ENCODE measurements around the gene KIAA0232.

KIAA0232 gene

DNA sequence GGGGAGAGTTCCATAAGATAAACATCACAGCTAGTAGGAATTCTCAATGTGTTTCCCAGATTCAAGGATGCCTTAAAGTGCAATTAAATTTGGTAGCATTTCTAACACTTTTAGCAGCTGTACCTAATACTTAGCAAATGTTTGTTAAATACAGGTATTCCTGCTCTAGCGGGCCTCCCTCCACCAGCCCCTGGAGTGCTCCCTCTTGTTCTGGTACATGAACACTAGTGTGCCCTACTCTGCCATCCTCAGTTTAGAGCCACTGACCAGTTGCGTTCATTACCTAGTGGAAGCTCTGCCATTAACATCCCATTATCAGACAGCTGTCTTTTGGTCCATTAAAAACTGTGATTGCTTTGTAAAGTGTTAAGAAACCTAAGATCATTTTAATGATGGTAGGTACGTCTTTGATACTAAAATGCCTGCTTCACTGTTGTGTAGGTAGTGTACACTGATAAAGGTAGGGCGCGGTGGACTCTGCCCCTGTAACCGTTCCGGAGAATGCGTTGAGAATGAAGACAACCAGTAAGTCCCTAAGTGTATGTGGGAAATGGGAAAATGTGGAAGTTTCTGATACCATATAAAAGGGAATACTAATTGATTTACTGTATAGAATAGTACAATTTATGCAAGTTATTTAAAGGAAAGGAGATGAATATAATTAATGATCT, 21.7 kb downstream of the KIAA0232 start:
- no peak overlapping the region for H3K4me3 ChIP-seq (ENCODE audit: low read length)
- H3K27ac ChIP-seq (ENCODE audit: low read length) = no peak overlapping the region
- no peak for TF ChIP-seq EZH2phosphoT487 (IDR thresholded peaks at IDR 0.05; ENCODE audit: low read depth)
- no peak overlapping the region for H2AFZ ChIP-seq (ENCODE audit: low read depth, low read length)
- no peaks in the 10 kb centered on the region for H3K27me3 ChIP-seq (ENCODE audit: low read depth, low read length)
- no peaks in the 10 kb centered on the region for H3K9me3 ChIP-seq (ENCODE audit: insufficient read depth, low read length)
- peaks cover 26% of the 10 kb centered on the region for H4K20me1 ChIP-seq (ENCODE audit: insufficient read depth, low read length)
- peaks cover 64% of the 10 kb centered on the region for H3K79me2 ChIP-seq (ENCODE audit: low read length)
- no peaks in the 10 kb centered on the region for H3K4me1 ChIP-seq (ENCODE audit: low read length)
- no peak overlapping the region for H3K4me2 ChIP-seq (ENCODE audit: low read length)
- H3K9ac ChIP-seq (ENCODE audit: low read length) = no peak overlapping the region
- H3K36me3 ChIP-seq (replicated peaks; ENCODE audit: low read depth, low read length) = no peaks in the 10 kb centered on the region

- H2AFZ ChIP-seq (ENCODE audit: low read depth, low read length) = no peak overlapping the region
- no peaks in the 10 kb centered on the region for H3K36me3 ChIP-seq (replicated peaks; ENCODE audit: low read depth, low read length)
- H3K9ac ChIP-seq (ENCODE audit: low read length) = no peak overlapping the region
- H3K27ac ChIP-seq (ENCODE audit: low read length) = no peak overlapping the region
- peaks cover 46% of the 10 kb centered on the region for H3K79me2 ChIP-seq (ENCODE audit: low read length)
- H4K20me1 ChIP-seq (ENCODE audit: insufficient read depth, low read length) = peaks cover 28% of the 10 kb centered on the region
- H3K4me1 ChIP-seq (ENCODE audit: low read length) = no peaks in the 10 kb centered on the region
- no peaks in the 10 kb centered on the region for H3K27me3 ChIP-seq (ENCODE audit: low read depth, low read length)
- no peak overlapping the region for H3K4me3 ChIP-seq (ENCODE audit: low read length)
- H3K4me2 ChIP-seq (ENCODE audit: low read length) = no peak overlapping the region
- no peaks in the 10 kb centered on the region for H3K9me3 ChIP-seq (ENCODE audit: insufficient read depth, low read length)
- TF ChIP-seq EZH2phosphoT487 (IDR thresholded peaks at IDR 0.05; ENCODE audit: low read depth) = no peak
Observed at GRCh38 chr4:6806924-6807626, 24.5 kb downstream of the KIAA0232 start.

- H3K27me3 ChIP-seq (ENCODE audit: low read depth, low read length) = no peaks in the 10 kb centered on the region
- H3K36me3 ChIP-seq (replicated peaks; ENCODE audit: low read depth, low read length) = no peaks in the 10 kb centered on the region
- no peak overlapping the region for H2AFZ ChIP-seq (ENCODE audit: low read depth, low read length)
- H3K4me1 ChIP-seq (ENCODE audit: low read length) = no peaks in the 10 kb centered on the region
- peaks cover 26% of the 10 kb centered on the region for H4K20me1 ChIP-seq (ENCODE audit: insufficient read depth, low read length)
- H3K9me3 ChIP-seq (ENCODE audit: insufficient read depth, low read length) = no peaks in the 10 kb centered on the region
- no peak overlapping the region for H3K9ac ChIP-seq (ENCODE audit: low read length)
- H3K27ac ChIP-seq (ENCODE audit: low read length) = no peak overlapping the region
- H3K4me2 ChIP-seq (ENCODE audit: low read length) = no peak overlapping the region
- TF ChIP-seq, protein P1, sequence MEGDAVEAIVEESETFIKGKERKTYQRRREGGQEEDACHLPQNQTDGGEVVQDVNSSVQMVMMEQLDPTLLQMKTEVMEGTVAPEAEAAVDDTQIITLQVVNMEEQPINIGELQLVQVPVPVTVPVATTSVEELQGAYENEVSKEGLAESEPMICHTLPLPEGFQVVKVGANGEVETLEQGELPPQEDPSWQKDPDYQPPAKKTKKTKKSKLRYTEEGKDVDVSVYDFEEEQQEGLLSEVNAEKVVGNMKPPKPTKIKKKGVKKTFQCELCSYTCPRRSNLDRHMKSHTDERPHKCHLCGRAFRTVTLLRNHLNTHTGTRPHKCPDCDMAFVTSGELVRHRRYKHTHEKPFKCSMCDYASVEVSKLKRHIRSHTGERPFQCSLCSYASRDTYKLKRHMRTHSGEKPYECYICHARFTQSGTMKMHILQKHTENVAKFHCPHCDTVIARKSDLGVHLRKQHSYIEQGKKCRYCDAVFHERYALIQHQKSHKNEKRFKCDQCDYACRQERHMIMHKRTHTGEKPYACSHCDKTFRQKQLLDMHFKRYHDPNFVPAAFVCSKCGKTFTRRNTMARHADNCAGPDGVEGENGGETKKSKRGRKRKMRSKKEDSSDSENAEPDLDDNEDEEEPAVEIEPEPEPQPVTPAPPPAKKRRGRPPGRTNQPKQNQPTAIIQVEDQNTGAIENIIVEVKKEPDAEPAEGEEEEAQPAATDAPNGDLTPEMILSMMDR (IDR thresholded peaks at IDR 0.05; ENCODE audit: low read depth, low read length) = no peak
- TF ChIP-seq EZH2phosphoT487 (IDR thresholded peaks at IDR 0.05; ENCODE audit: low read depth) = no peak
- H3K4me3 ChIP-seq (ENCODE audit: low read length) = no peak overlapping the region
- peaks cover 41% of the 10 kb centered on the region for H3K79me2 ChIP-seq (ENCODE audit: low read length)
Observed at GRCh38 chr4:6808259-6808658, 25.7 kb downstream of the KIAA0232 start.

GRCh38 chr4:6811165-6811564, 28.6 kb downstream of the KIAA0232 start:
- Histone ChIP-seq H3K4me2 (ENCODE audit: low read length) (no peak overlapping the region), H4K20me1 (ENCODE audit: insufficient read depth, low read length) (peaks cover 21% of the 10 kb centered on the region), H3K79me2 (ENCODE audit: low read length) (peaks cover 40% of the 10 kb centered on the region), H3K4me1 (ENCODE audit: low read length) (no peaks in the 10 kb centered on the region), H3K27ac (ENCODE audit: low read length) (no peak overlapping the region), H3K9ac (ENCODE audit: low read length) (no peak overlapping the region), H3K9me3 (ENCODE audit: insufficient read depth, low read length) (no peaks in the 10 kb centered on the region), H3K36me3 (replicated peaks; ENCODE audit: low read depth, low read length) (no peaks in the 10 kb centered on the region), H3K4me3 (ENCODE audit: low read length) (no peak overlapping the region), H2AFZ (ENCODE audit: low read depth, low read length) (no peak overlapping the region), H3K27me3 (ENCODE audit: low read depth, low read length) (no peaks in the 10 kb centered on the region)
- TF ChIP-seq EZH2phosphoT487 (IDR thresholded peaks at IDR 0.05; ENCODE audit: low read depth) = no peak
- TF ChIP-seq, protein P1 (IDR thresholded peaks at IDR 0.05; ENCODE audit: low read depth, low read length) = no peak

- H3K4me2 ChIP-seq (ENCODE audit: low read length) = no peak overlapping the region
- H3K4me3 ChIP-seq (ENCODE audit: low read length) = no peak overlapping the region
- no peak overlapping the region for H2AFZ ChIP-seq (ENCODE audit: low read depth, low read length)
- no peaks in the 10 kb centered on the region for H3K27me3 ChIP-seq (ENCODE audit: low read depth, low read length)
- peaks cover 52% of the 10 kb centered on the region for H3K79me2 ChIP-seq (ENCODE audit: low read length)
- peaks cover 5% of the 10 kb centered on the region for H3K36me3 ChIP-seq (replicated peaks; ENCODE audit: low read depth, low read length)
- H3K9me3 ChIP-seq (ENCODE audit: insufficient read depth, low read length) = no peaks in the 10 kb centered on the region
- peaks cover 25% of the 10 kb centered on the region for H4K20me1 ChIP-seq (ENCODE audit: insufficient read depth, low read length)
- TF ChIP-seq, protein P1 (IDR thresholded peaks at IDR 0.05; ENCODE audit: low read depth, low read length) = no peak
- no peak for TF ChIP-seq EZH2phosphoT487 (IDR thresholded peaks at IDR 0.05; ENCODE audit: low read depth)
- H3K4me1 ChIP-seq (ENCODE audit: low read length) = no peaks in the 10 kb centered on the region
- H3K9ac ChIP-seq (ENCODE audit: low read length) = no peak overlapping the region
- H3K27ac ChIP-seq (ENCODE audit: low read length) = no peak overlapping the region
Observed at GRCh38 chr4:6812766-6813165, 30.2 kb downstream of the KIAA0232 start.

Measured in OCI-LY3 (cell line).